ENCODE results near the gene TDRD6. TPM values are rescaled to one million over a fixed set of nuclear protein-coding genes. Genes with fewer than 3 reads are reported as not detected.

Gene TDRD6
- total and polyA plus RNA-seq, 9 donors = 0.20 to 0.96 (median 0.37) TPM

GRCh38 chr6:46734867-46735719, 47.4 kb downstream of the TDRD6 start, which contains the start of gene PLA2G7:
Gene PLA2G7 (minus strand): TSS chr6:46735375. CDS start chr6:46722891, 12,484 bp downstream.
- no peaks in the 10 kb centered on the region for H3K9me3 ChIP-seq
- no peak within 1 kb of the TSS for H3K27ac ChIP-seq
- TF ChIP-seq POLR2A (IDR thresholded peaks at IDR 0.05) = no peak
- no peak for TF ChIP-seq EP300 (IDR thresholded peaks at IDR 0.05)
- TF ChIP-seq CTCF (IDR thresholded peaks at IDR 0.05) = no peak
- H3K4me1 ChIP-seq (ENCODE audit: insufficient read depth) = no peaks in the 10 kb centered on the region
- H3K4me3 ChIP-seq = peak within 1 kb of the TSS; percentile 54
- 0 to 2% (median 1%) methylated on average over 62 to 73 of the region's 73 CpGs for WGBS, 3 donors
- H3K27me3 ChIP-seq = no peaks in the 10 kb centered on the region
- H3K36me3 ChIP-seq = no peaks in the 10 kb centered on the region
- intact Hi-C loops (cut with DNase I) = no loop called here
- peak in 4 of 5 donors; percentile 15 to 47 (median 32) for DNase-seq

- intact Hi-C loops (cut with DNase I) = no loop called here
- Histone ChIP-seq H3K36me3 (no peaks in the 10 kb centered on the region), H3K27ac (no peak overlapping the region), H3K4me1 (ENCODE audit: insufficient read depth) (no peaks in the 10 kb centered on the region), H3K9me3 (no peaks in the 10 kb centered on the region), H3K27me3 (no peaks in the 10 kb centered on the region), H3K4me3 (peak overlapping the region; percentile 54)
- no peak for DNase-seq
- 10 to 19% (median 16%) methylated on average over 8 of the region's 8 CpGs for WGBS, 3 donors
- TF ChIP-seq EP300 (IDR thresholded peaks at IDR 0.05) = no peak
Measured at GRCh38 chr6:46735720-46736031, 48.0 kb downstream of the TDRD6 start.

GRCh38 chr6:46736906-46737305, 49.2 kb downstream of the TDRD6 start:
- TF ChIP-seq EP300 (IDR thresholded peaks at IDR 0.05) = no peak
- TF ChIP-seq POLR2A (IDR thresholded peaks at IDR 0.05) = no peak
- TF ChIP-seq CTCF (IDR thresholded peaks at IDR 0.05) = no peak
- Histone ChIP-seq H3K27me3 (no peaks in the 10 kb centered on the region), H3K9me3 (no peaks in the 10 kb centered on the region), H3K4me1 (ENCODE audit: insufficient read depth) (no peaks in the 10 kb centered on the region), H3K4me3 (no peak overlapping the region), H3K36me3 (no peaks in the 10 kb centered on the region), H3K27ac (no peak overlapping the region)
- intact Hi-C loops (cut with DNase I) = no loop called here
- no peak for DNase-seq

- no peak overlapping the region for H3K27ac ChIP-seq
- DNase-seq = no peak
- no peaks in the 10 kb centered on the region for H3K4me1 ChIP-seq (ENCODE audit: insufficient read depth)
- no peak overlapping the region for H3K4me3 ChIP-seq
- no peaks in the 10 kb centered on the region for H3K27me3 ChIP-seq
- TF ChIP-seq EP300 (IDR thresholded peaks at IDR 0.05) = no peak
- TF ChIP-seq CTCF (IDR thresholded peaks at IDR 0.05) = no peak
- TF ChIP-seq POLR2A (IDR thresholded peaks at IDR 0.05) = no peak
- 73 to 96% (median 91%) methylated on average over 2 of the region's 2 CpGs for WGBS, 3 donors
- H3K36me3 ChIP-seq = no peaks in the 10 kb centered on the region
- H3K9me3 ChIP-seq = no peaks in the 10 kb centered on the region
- intact Hi-C loops (cut with DNase I) = no loop called here
Measured at GRCh38 chr6:46741482-46741881, 53.8 kb downstream of the TDRD6 start.

- WGBS, 3 donors = 96% methylated on average over 4 of the region's 4 CpGs
- intact Hi-C loops (cut with DNase I) = no loop called here
- no peaks in the 10 kb centered on the region for H3K4me1 ChIP-seq (ENCODE audit: insufficient read depth)
Measured at GRCh38 chr6:46741910-46742309, 54.2 kb downstream of the TDRD6 start.

More at GRCh38 chr6:46741910-46742309, 54.2 kb downstream of the TDRD6 start:
- DNase-seq = no peak
- Histone ChIP-seq H3K27ac (no peak overlapping the region), H3K27me3 (no peaks in the 10 kb centered on the region), H3K36me3 (no peaks in the 10 kb centered on the region), H3K4me3 (no peak overlapping the region), H3K9me3 (no peaks in the 10 kb centered on the region)
- TF ChIP-seq EP300 (IDR thresholded peaks at IDR 0.05) = no peak
- TF ChIP-seq CTCF (IDR thresholded peaks at IDR 0.05) = no peak
- TF ChIP-seq POLR2A (IDR thresholded peaks at IDR 0.05) = no peak

All from ovary (tissue), 9 donors.